WI38 (cell line): ENCODE results near the gene CKAP2L.

Source experiments
- H3K4me3 ChIP-seq: 2 replicates; pipeline ENCODE4 v1.5.1; 2011; ENCODE audit warnings: low read depth, mild to moderate bottlenecking, control low read depth, low read length
- CTCF ChIP-seq: IDR thresholded peaks from 2 replicates; pipeline ENCODE4 v1.5.1; 2012; ENCODE audit warnings: low read depth, mild to moderate bottlenecking, control low read depth, low read length

CKAP2L gene

GRCh38 chr2:112796486-112796885, 32.1 kb upstream of the CKAP2L start:
- TF ChIP-seq CTCF = no peak
- H3K4me3 ChIP-seq = no peak overlapping the region

GRCh38 chr2:112795774-112796173, 31.4 kb upstream of the CKAP2L start:
- H3K4me3 ChIP-seq = no peak overlapping the region
- TF ChIP-seq CTCF = no peak

- H3K4me3 ChIP-seq = no peak overlapping the region
- TF ChIP-seq CTCF = no peak
These were observed 30.4 kb upstream of the CKAP2L start for GRCh38 chr2:112794841-112795240.

- no peak overlapping the region for H3K4me3 ChIP-seq
- TF ChIP-seq CTCF = no peak
These were observed 29.8 kb upstream of the CKAP2L start for GRCh38 chr2:112794131-112794733.

- TF ChIP-seq CTCF = no peak
These were observed 29.1 kb upstream of the CKAP2L start for GRCh38 chr2:112793449-112793978.

GRCh38 chr2:112792419-112792818, 28.0 kb upstream of the CKAP2L start:
- no peak for TF ChIP-seq CTCF
- H3K4me3 ChIP-seq = no peak overlapping the region

More at GRCh38 chr2:112793449-112793978, 29.1 kb upstream of the CKAP2L start:
- H3K4me3 ChIP-seq = no peak overlapping the region

GRCh38 chr2:112791693-112792230, 27.4 kb upstream of the CKAP2L start:
- no peak overlapping the region for H3K4me3 ChIP-seq
- no peak for TF ChIP-seq CTCF
